ENCODE results near the gene GLIS1.

GRCh38 chr1:53594391-53595180 is 144.4 kb downstream of the GLIS1 start:
- TF ChIP-seq EZH2 (IDR thresholded peaks at IDR 0.05; ENCODE audit: borderline replicate concordance, low read length) (no peak), CTCF (conservative IDR thresholded peaks at IDR 0.05 in 1 of 2, IDR thresholded peaks at IDR 0.05 in 1 of 2; ENCODE audit: extremely low read depth in 1 of 2, insufficient read depth in 1 of 2, low read depth in 1 of 2, low read length in 2 of 2) (no peak)

All from mammary epithelial cell (primary cell).